Gastrocnemius medialis (tissue), 4 donors: Measurements from ENCODE around the gene SEC61B.

ENCODE experiments used
- CTCF ChIP-seq, 5 experiments: fragments of 450-650 bp in 3 of 5; fragments of 200-600 bp in 2 of 5; sonication (generic) in 2 of 5; IDR thresholded peaks in 4 of 5; conservative IDR thresholded peaks in 1 of 5; 1 replicate in 4 of 5; 2 replicates in 1 of 5; pipeline ENCODE4 v1.5.1; 2016 to 2019; ENCODE audit warnings: antibody characterized with exemption in 5 of 5, mild to moderate bottlenecking in 3 of 5, moderate library complexity in 3 of 5
- POLR2A ChIP-seq, 2 donors: fragments of 450-650 bp; IDR thresholded peaks; one replicate each; pipeline ENCODE4 v1.6.1; 2017; ENCODE audit warnings: antibody characterized with exemption in 2 of 2, mild to moderate bottlenecking in 2 of 2, moderate library complexity in 2 of 2

- TF ChIP-seq CTCF (IDR thresholded peaks at IDR 0.05 in 4 of 5, conservative IDR thresholded peaks at IDR 0.05 in 1 of 5) (no peak), POLR2A (IDR thresholded peaks at IDR 0.05) (no peak)
These were observed 29.1 kb downstream of the SEC61B start for GRCh38 chr9:99251157-99251556.
